Body of pancreas (tissue), 4 donors: Measurements from ENCODE around the gene CTNND2.

Experiments
- CTCF ChIP-seq, 7 experiments: fragments of 450-650 bp in 4 of 7; fragments of 200-600 bp in 3 of 7; sonication (generic) in 3 of 7; IDR thresholded peaks; one replicate each; pipeline ENCODE4 v1.5.1; 2016 to 2019; ENCODE audit warnings: antibody characterized with exemption in 7 of 7
- POLR2A ChIP-seq, 3 donors: fragments of 450-650 bp; IDR thresholded peaks; one replicate each; pipeline ENCODE4 v1.6.1; 2016; ENCODE audit warnings: antibody characterized with exemption in 3 of 3, mild to moderate bottlenecking in 2 of 3

GRCh38 chr5:11888221-11888620 lies 16.0 kb downstream of the CTNND2 start:
- TF ChIP-seq POLR2A (IDR thresholded peaks at IDR 0.05) (no peak), CTCF (IDR thresholded peaks at IDR 0.05) (no peak)
